A673 (cell line): ENCODE results near the gene CATSPER4. TPM values are rescaled to one million over a fixed set of nuclear protein-coding genes. Genes with fewer than 3 reads are reported as not detected.

Source experiments
- BruUV-seq: library from RNA; stranded (reverse); fragments of 400-500 nt; replicated peaks from 2 replicates; lab custom pipeline; 2021; lab: Mats Ljungman, UMichigan
- CTCF ChIA-PET: fragments of 300-600 bp; sonication (Branson Sonifier 250); formaldehyde crosslinking; loops from one replicate; lab custom pipeline; 2022; ENCODE audit warnings: antibody characterized with exemption; lab: Charles Lee
- POLR2A ChIA-PET: fragments of 300-600 bp; sonication (Branson Sonifier 250); formaldehyde crosslinking; loops from one replicate; lab custom pipeline; 2022; ENCODE audit warnings: antibody characterized with exemption; ENCODE audit not compliant: low non-redundant PET; lab: Charles Lee
- DNase-seq: peaks from one replicate; pipeline ENCODE4 v3.0.0-alpha.2; 2015; ENCODE audit warnings: low spot score
- H3K27ac ChIP-seq: fragments of 200-600 bp; sonication (generic); 2 replicates; pipeline ENCODE4 v1.5.1; 2016; ENCODE audit warnings: mixed run types, low read depth, mild to moderate bottlenecking, mixed read lengths, antibody characterized with exemption, low read length; ENCODE audit not compliant: poor library complexity, severe bottlenecking
- H3K27me3 ChIP-seq: fragments of 200-600 bp; sonication (generic); replicated peaks from 2 replicates; pipeline ENCODE4 v1.6.1; 2017; ENCODE audit warnings: mixed run types, low read depth, mild to moderate bottlenecking, mixed read lengths, antibody characterized with exemption, low read length; ENCODE audit not compliant: insufficient read depth, poor library complexity
- H3K36me3 ChIP-seq: fragments of 200-600 bp; sonication (generic); 2 replicates; pipeline ENCODE4 v1.6.1; 2016; ENCODE audit warnings: mixed run types, mild to moderate bottlenecking, mixed read lengths, antibody characterized with exemption, low read length; ENCODE audit not compliant: insufficient read depth, poor library complexity, severe bottlenecking
- H3K4me1 ChIP-seq: fragments of 200-600 bp; sonication (generic); 2 replicates; pipeline ENCODE4 v1.6.1; 2017; ENCODE audit warnings: mixed run types, mild to moderate bottlenecking, mixed read lengths, antibody characterized with exemption, low read length; ENCODE audit not compliant: insufficient read depth, poor library complexity, severe bottlenecking
- H3K4me3 ChIP-seq: fragments of 200-600 bp; sonication (generic); 2 replicates; pipeline ENCODE4 v1.5.1; 2016; ENCODE audit warnings: low read depth, mixed run types, mild to moderate bottlenecking, mixed read lengths, low read length; ENCODE audit not compliant: poor library complexity, severe bottlenecking
- H3K9me3 ChIP-seq: fragments of 200-600 bp; sonication (generic); 2 replicates; pipeline ENCODE4 v1.6.1; 2016; ENCODE audit warnings: mixed run types, low read depth, mild to moderate bottlenecking, mixed read lengths, antibody characterized with exemption, low read length; ENCODE audit not compliant: poor library complexity, severe bottlenecking
- EZH2 ChIP-seq: fragments of 200-600 bp; sonication (generic); IDR thresholded peaks from 2 replicates; pipeline ENCODE4 v1.6.1; 2017; ENCODE audit warnings: borderline replicate concordance, low read depth, mild to moderate bottlenecking, mixed read lengths, antibody characterized with exemption, low read length; ENCODE audit not compliant: poor library complexity, severe bottlenecking
- intact Hi-C: fragments of 100-400 bp; cut with micrococcal nuclease; formaldehyde crosslinking; loops from one replicate; pipeline ENCODE4 v1.10.0; 2022; ENCODE audit not compliant: unreplicated experiment
- total RNA-seq: library from RNA; stranded (reverse); gene quantifications from 2 replicates; pipeline ENCODE4 v1.2.3, GENCODE V29; 2021
- TF ChIP-seq, protein P1 (sequence below): fragments of 300-800, 200-600 bp; sonication (generic); conservative IDR thresholded peaks from 2 replicates; pipeline ENCODE4 v1.5.1; 2017; ENCODE audit warnings: low read depth, mild to moderate bottlenecking, antibody characterized with exemption, low read length, moderate library complexity, mixed read lengths

Gene CATSPER4
- total RNA-seq, 1 experiment from 2014 or later: not detected

DNA sequence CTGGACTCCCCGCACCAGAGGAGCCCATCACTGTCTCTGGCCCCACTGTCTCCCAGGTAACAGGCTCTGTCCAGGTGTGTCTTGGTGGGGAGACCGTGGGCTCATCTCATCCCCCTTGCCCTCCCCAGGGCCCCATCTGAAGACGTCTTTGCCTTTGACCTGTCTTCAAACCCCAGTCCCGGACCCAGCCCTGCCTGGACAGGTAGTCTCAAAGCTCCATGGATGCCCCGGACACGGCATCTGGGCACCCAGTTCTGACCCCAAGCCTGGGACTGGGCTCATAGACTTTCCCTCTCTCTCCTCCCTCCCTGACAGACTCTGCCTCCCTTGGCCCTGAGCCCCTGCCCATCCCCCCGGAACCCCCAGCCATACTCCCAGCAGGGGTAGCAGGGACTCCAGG is 6.3 kb upstream of the CATSPER4 start:
- H3K4me1 ChIP-seq: no peaks in the 10 kb centered on the region
- no peaks in the 10 kb centered on the region for H3K36me3 ChIP-seq
- CTCF ChIA-PET: interaction anchor here (0.6 to 1.3 kb wide), 2 partner anchors 15 to 38 kb away, joined by 4 to 6 read pairs; partner anchors contain the start of gene ZNF593
- POLR2A ChIA-PET: interaction anchor here (0.6 kb wide), 1 partner anchor 514 kb away, joined by 4 read pairs; no protein-coding TSS in a partner anchor
- H3K27ac ChIP-seq: no peak overlapping the region
- intact Hi-C loops: no loop called here
- H3K27me3 ChIP-seq: no peaks in the 10 kb centered on the region
- H3K4me3 ChIP-seq: no peak overlapping the region
- no peaks in the 10 kb centered on the region for H3K9me3 ChIP-seq
- no TSS peak for BruUV-seq
- DNase-seq: no peak
- TF ChIP-seq, protein P1, sequence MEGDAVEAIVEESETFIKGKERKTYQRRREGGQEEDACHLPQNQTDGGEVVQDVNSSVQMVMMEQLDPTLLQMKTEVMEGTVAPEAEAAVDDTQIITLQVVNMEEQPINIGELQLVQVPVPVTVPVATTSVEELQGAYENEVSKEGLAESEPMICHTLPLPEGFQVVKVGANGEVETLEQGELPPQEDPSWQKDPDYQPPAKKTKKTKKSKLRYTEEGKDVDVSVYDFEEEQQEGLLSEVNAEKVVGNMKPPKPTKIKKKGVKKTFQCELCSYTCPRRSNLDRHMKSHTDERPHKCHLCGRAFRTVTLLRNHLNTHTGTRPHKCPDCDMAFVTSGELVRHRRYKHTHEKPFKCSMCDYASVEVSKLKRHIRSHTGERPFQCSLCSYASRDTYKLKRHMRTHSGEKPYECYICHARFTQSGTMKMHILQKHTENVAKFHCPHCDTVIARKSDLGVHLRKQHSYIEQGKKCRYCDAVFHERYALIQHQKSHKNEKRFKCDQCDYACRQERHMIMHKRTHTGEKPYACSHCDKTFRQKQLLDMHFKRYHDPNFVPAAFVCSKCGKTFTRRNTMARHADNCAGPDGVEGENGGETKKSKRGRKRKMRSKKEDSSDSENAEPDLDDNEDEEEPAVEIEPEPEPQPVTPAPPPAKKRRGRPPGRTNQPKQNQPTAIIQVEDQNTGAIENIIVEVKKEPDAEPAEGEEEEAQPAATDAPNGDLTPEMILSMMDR: no peak
- no peak for TF ChIP-seq EZH2

- Histone ChIP-seq H3K27ac (no peak overlapping the region), H3K9me3 (no peaks in the 10 kb centered on the region), H3K4me3 (no peak overlapping the region), H3K4me1 (no peaks in the 10 kb centered on the region), H3K27me3 (no peaks in the 10 kb centered on the region), H3K36me3 (no peaks in the 10 kb centered on the region)
- no peak for TF ChIP-seq EZH2
- TF ChIP-seq, protein P1: no peak
- CTCF ChIA-PET: interaction anchor here (1.3 kb wide), 1 partner anchor 15 kb away, joined by 6 read pairs; the partner anchor contains the start of gene ZNF593
- POLR2A ChIA-PET: interaction anchor here (0.5 kb wide), 1 partner anchor 42 kb away, joined by 14 read pairs; no protein-coding TSS in a partner anchor
- DNase-seq: no peak
- intact Hi-C loops: no loop called here
- BruUV-seq: no TSS peak
These were observed 5.5 kb upstream of the CATSPER4 start for GRCh38 chr1:26184883-26185282.

- DNase-seq: no peak
- no peak overlapping the region for H3K4me3 ChIP-seq
- H3K4me1 ChIP-seq: no peaks in the 10 kb centered on the region
- H3K27me3 ChIP-seq: no peaks in the 10 kb centered on the region
- TF ChIP-seq, protein P1: no peak
- TF ChIP-seq EZH2: no peak
- no peak overlapping the region for H3K27ac ChIP-seq
- no peaks in the 10 kb centered on the region for H3K36me3 ChIP-seq
- ChIA-PET CTCF (no interaction called here), POLR2A (no interaction called here)
- intact Hi-C loops: no loop called here
- H3K9me3 ChIP-seq: no peaks in the 10 kb centered on the region
- BruUV-seq: no TSS peak
These were observed 2.5 kb upstream of the CATSPER4 start for GRCh38 chr1:26187882-26188281.
